Kidney (tissue), 14 donors: Measurements from ENCODE around the gene AACS. TPM values are rescaled to one million over a fixed set of nuclear protein-coding genes. Genes with fewer than 3 reads are reported as not detected.

ENCODE experiments used
- DNase-seq, 5 donors: peaks; one replicate each; pipeline ENCODE4 v3.0.0-alpha.2; 2013 to 2020
- FAIRE-seq: peaks from 2 replicates; lab custom pipeline; 2012; peaks lifted over from hg19 to GRCh38; lab: Jason Lieb, UNC
- H3K27ac ChIP-seq, 2 donors: one replicate each; pipeline ENCODE4 v1.7.0; 2013; ENCODE audit warnings: low read depth in 2 of 2, low read length in 2 of 2, inconsistent platforms in 1 of 2
- H3K27me3 ChIP-seq: one replicate; pipeline ENCODE4 v1.7.1; 2013; ENCODE audit warnings: low read length, inconsistent platforms; ENCODE audit not compliant: control insufficient read depth, insufficient read depth
- H3K36me3 ChIP-seq, 3 donors: one replicate each; pipeline versions ENCODE4 v1.7.0 to v1.7.1; 2013; ENCODE audit warnings: low read length in 3 of 3, control low read depth in 1 of 3, inconsistent platforms in 1 of 3; ENCODE audit not compliant: insufficient read depth in 3 of 3, control insufficient read depth in 2 of 3
- H3K4me1 ChIP-seq, 3 donors: one replicate each; pipeline versions ENCODE4 v1.7.0 to v1.7.1; 2013; ENCODE audit warnings: low read length in 3 of 3, inconsistent platforms in 1 of 3, low read depth in 1 of 3; ENCODE audit not compliant: control insufficient read depth in 2 of 3, insufficient read depth in 2 of 3
- H3K4me3 ChIP-seq, 3 donors: one replicate each; pipeline versions ENCODE4 v1.7.0 to v1.8.1; 2013; ENCODE audit warnings: low read length in 3 of 3, control low read depth in 1 of 3, inconsistent platforms in 1 of 3
- H3K9ac ChIP-seq, 3 donors: one replicate each; pipeline versions ENCODE4 v1.7.0 to v1.7.1; 2013; ENCODE audit warnings: low read length in 3 of 3, control low read depth in 1 of 3, inconsistent platforms in 1 of 3
- H3K9me3 ChIP-seq, 3 donors: one replicate each; pipeline versions ENCODE4 v1.7.0 to v1.7.1; 2013; ENCODE audit warnings: low read length in 3 of 3, control low read depth in 1 of 3, inconsistent platforms in 1 of 3; ENCODE audit not compliant: control insufficient read depth in 2 of 3, insufficient read depth in 1 of 3
- intact Hi-C: fragments of 100-400 bp; cut with DNase I; formaldehyde crosslinking; loops from one replicate; pipeline ENCODE4 v1.11.1; 2022
- polyA plus RNA-seq: library from polyadenylated mRNA; stranded (reverse); fragments of 350-450 nt; fragmentation: Illumina TruSeq; extraction: RNeasy Lipid Tissue Mini Kit (QIAGEN cat#74804); gene quantifications from one replicate; pipeline ENCODE4 v1.2.3, GENCODE V29; 2014; ENCODE audit warnings: low read depth, low replicate concordance; ENCODE audit not compliant: insufficient read depth
- total RNA-seq: library from RNA; stranded (reverse); fragmentation: NEBNext Ultra II Directional; extraction: Animal tissue kit (Norgen Biotek cat#: 25700); gene quantifications from one replicate; pipeline ENCODE4 v1.2.1, GENCODE V29; 2021
- TF ChIP-seq, protein P1 (sequence below): IDR thresholded peaks from 3 replicates; pipeline ENCODE4 v1.5.1; 2012; ENCODE audit warnings: mild to moderate bottlenecking, moderate library complexity, borderline replicate concordance; ENCODE audit not compliant: insufficient read depth; ENCODE audit errors: extremely low read depth
- donor health status: control.
- donor health status: control.
- donor health status: control.
- donor health status: control.
- donor health status: control.
- donor health status: DM: yes; HTN: yes; CAD: no.
- donor health status: Normal renal cell carcinoma (clear cell type).

The AACS gene
- total and polyA plus RNA-seq, 2 donors from 2014 or later, result 20.9 TPM

DNA sequence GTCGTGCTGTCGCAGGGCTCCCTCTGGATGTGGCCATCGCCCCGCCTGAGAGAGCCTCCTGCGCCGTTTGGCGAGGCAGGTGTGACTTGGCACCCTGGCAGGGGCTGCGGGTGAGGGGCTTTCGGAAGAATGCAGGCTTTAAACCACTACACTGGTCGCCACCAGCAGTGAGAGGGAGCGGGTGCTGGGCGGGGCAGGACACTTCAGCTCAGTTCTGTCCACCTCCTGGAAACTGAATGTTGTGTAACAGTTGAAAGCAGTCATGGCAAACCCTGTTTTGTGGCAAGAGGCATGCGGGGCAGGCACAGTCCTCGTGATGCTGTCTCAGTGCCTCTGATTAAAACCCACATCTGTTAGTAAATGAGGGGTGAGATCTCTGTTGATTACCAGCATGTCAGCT is 55.9 kb downstream of the AACS start:
- H3K9me3 ChIP-seq, result no peaks in the 10 kb centered on the region
- intact Hi-C loops, result no loop called here
- TF ChIP-seq, protein P1, sequence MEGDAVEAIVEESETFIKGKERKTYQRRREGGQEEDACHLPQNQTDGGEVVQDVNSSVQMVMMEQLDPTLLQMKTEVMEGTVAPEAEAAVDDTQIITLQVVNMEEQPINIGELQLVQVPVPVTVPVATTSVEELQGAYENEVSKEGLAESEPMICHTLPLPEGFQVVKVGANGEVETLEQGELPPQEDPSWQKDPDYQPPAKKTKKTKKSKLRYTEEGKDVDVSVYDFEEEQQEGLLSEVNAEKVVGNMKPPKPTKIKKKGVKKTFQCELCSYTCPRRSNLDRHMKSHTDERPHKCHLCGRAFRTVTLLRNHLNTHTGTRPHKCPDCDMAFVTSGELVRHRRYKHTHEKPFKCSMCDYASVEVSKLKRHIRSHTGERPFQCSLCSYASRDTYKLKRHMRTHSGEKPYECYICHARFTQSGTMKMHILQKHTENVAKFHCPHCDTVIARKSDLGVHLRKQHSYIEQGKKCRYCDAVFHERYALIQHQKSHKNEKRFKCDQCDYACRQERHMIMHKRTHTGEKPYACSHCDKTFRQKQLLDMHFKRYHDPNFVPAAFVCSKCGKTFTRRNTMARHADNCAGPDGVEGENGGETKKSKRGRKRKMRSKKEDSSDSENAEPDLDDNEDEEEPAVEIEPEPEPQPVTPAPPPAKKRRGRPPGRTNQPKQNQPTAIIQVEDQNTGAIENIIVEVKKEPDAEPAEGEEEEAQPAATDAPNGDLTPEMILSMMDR, result no peak
- peaks cover 0 to 8% (median 6%) of the 10 kb centered on the region in 3 donors for H3K36me3 ChIP-seq
- H3K4me3 ChIP-seq, result no peak overlapping the region
- H3K27ac ChIP-seq, result no peak overlapping the region
- DNase-seq (no peak), FAIRE-seq (no peak)
- no peak overlapping the region for H3K9ac ChIP-seq
- H3K27me3 ChIP-seq, result no peaks in the 10 kb centered on the region
- no peaks in the 10 kb centered on the region for H3K4me1 ChIP-seq

DNA sequence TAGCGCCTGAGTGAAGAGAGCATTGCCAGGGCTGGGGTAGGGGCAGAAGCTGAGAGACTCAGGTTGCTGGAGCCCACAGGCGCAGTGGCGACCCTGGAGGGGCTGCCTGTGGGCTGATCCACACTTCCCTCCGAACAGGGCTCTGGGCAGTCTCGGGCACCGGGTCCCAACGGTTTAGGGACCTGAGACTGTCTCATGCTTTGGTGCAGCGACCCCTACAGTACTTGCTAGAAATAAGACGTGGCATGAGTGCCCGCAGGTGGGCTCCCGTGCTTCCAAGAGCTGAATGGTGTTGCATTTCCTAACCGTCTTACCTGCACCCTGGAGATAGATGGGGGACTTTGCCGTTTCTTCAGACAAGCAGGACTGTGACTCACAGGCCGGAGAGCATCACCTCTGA is 57.4 kb downstream of the AACS start:
- no peaks in the 10 kb centered on the region for H3K4me1 ChIP-seq
- no peak for DNase-seq
- no peaks in the 10 kb centered on the region for H3K27me3 ChIP-seq
- no peak overlapping the region for H3K27ac ChIP-seq
- TF ChIP-seq, protein P1, result no peak
- no peak overlapping the region for H3K4me3 ChIP-seq
- no peaks in the 10 kb centered on the region for H3K9me3 ChIP-seq
- no peak overlapping the region for H3K9ac ChIP-seq
- no peak for FAIRE-seq
- H3K36me3 ChIP-seq, result peaks cover 0 to 8% (median 6%) of the 10 kb centered on the region in 3 donors
- intact Hi-C loops, result no loop called here

DNA sequence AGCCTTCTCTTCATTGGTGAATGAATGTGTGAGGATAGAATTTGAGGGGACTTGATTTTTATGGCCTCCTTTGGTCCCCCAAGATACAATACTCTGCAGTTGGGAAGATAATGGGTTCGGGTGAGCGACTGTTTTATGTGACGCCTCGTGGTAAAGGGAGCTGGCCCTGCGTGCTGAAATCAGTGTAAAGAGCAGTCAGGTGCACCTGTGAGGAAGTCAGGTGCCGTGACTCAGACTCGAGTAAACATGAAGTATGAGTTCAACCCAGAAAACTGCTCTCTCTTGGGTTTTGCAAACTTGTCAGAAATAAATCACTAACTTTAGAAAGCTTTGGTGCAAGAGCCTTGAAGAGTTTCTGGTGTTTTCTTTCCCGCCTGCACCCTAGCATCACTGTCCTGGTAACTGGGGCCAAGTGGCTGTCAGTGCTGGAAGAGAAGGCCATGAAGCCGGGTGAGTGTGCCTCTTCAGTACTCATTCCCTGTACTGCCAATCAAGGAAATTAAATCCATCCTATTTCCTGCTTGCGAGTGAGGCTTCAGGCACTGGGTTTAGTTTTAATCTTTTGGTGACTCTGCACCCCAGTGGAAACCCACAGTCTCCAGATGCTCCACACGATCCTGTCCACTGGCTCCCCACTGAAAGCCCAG is 59.2 kb downstream of the AACS start:
- DNase-seq, result no peak
- TF ChIP-seq, protein P1, result no peak
- Histone ChIP-seq H3K4me3 (no peak overlapping the region), H3K27me3 (no peaks in the 10 kb centered on the region), H3K36me3 (peaks cover 0 to 7% (median 5%) of the 10 kb centered on the region in 3 donors), H3K4me1 (no peaks in the 10 kb centered on the region), H3K27ac (no peak overlapping the region), H3K9me3 (no peaks in the 10 kb centered on the region), H3K9ac (no peak overlapping the region)
- FAIRE-seq, result no peak
- intact Hi-C loops, result no loop called here

DNA sequence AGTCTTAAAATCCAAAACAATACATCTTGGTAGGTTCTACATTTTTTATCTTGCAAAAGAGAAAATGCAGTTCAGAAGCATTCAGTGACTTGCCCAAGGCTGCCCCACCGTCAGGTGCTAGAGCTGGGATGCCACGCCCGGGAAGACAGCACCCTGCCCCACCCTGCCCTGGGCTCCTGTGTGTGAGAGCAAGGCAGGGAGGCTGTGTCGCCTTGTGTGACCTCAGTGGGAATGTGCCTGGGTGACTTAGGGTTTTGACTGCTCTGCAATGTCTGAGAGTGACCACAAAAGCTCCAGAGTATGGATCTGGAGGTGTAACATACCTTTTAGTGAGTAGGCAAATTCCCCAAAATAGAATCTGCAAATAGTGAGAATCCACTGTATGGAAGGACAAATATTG is 60.0 kb downstream of the AACS start:
- Histone ChIP-seq H3K36me3 (peaks cover 0 to 4% (median 3%) of the 10 kb centered on the region in 3 donors), H3K9ac (no peak overlapping the region), H3K27ac (no peak overlapping the region), H3K27me3 (no peaks in the 10 kb centered on the region), H3K4me1 (no peaks in the 10 kb centered on the region), H3K4me3 (no peak overlapping the region), H3K9me3 (no peaks in the 10 kb centered on the region)
- TF ChIP-seq, protein P1, result no peak
- DNase-seq (no peak), FAIRE-seq (no peak)
- intact Hi-C loops, result no loop called here
